Stimulated activated naive CD8-positive, alpha-beta T cell treated with anti-CD3 and anti-CD28 coated beads, Interleukin-15, Interleukin-2, amounts not matched to agents 100 ng/mL and 50 ng/mL, for 24 hours (primary cell): ENCODE data around the gene C11orf65.

ENCODE experiments used
- H3K27ac Mint-ChIP-seq: one replicate; pipeline ENCODE4 v1.8.0; 2021; ENCODE audit warnings: mild to moderate bottlenecking, mixed read lengths
- H3K27me3 Mint-ChIP-seq: one replicate; pipeline ENCODE4 v1.8.0; 2021; ENCODE audit warnings: mixed read lengths
- H3K36me3 Mint-ChIP-seq: one replicate; pipeline ENCODE4 v1.8.0; 2021; ENCODE audit warnings: low read depth, mixed read lengths
- H3K4me1 Mint-ChIP-seq: one replicate; pipeline ENCODE4 v1.8.0; 2021; ENCODE audit warnings: low read depth, mixed read lengths
- H3K4me3 Mint-ChIP-seq: one replicate; pipeline ENCODE4 v1.8.0; 2021; ENCODE audit warnings: mild to moderate bottlenecking, mixed read lengths
- H3K9me3 Mint-ChIP-seq: one replicate; pipeline ENCODE4 v1.8.0; 2021; ENCODE audit warnings: mixed read lengths

Gene C11orf65, protein sequence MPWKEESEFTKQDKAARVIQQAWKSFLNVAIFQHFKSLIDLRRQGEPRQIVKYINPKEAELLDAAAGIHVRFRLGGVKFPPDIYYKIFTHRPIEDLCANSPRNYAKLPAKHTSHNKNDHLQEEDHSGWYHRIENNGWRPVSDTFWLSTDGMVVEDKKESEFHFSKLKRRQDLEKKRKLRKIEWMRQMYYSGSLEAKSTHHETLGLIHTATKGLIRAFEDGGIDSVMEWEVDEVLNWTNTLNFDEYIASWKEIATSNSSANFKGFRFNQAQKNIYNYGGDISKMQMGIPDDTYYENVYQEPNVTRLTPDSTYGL

DNA sequence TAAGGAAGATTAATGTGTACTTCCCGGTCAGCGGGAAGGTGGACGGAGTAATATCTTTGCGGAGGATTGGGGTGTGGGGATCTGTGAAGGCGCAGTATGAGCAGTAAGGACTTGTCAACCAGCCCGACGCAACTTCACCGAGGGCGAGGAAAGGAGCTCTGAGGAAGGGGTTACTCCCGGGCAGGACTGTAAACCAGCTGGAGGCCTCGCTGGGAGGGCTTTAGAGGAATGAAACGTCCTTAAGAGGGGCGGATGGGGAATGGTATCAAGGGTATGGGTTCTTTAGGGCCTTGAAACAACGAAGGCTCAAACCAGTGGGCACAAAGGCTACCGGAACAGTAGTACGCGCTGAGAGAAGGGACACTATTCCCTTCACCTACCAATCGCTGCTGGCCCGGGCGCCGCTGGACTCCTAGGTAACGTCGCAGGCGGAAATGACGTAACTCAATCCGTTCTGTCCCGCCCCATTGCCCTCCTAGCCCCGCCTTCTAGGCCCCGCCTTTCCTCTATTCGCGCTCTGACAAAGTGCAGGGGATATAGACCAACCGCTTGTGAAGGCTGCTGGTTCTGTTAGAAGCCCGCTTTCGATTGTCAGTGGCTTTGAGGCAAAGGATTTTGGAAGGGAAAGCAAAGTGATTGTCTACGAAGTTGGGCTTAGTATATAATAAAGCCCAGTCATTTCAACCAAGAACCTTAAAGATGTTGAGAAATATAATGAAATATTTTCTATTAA lies at the start of gene C11orf65:
TSS of gene C11orf65 (minus strand) at position 439 of the 733 bp plus-strand sequence. CDS start 5,970 bp downstream, outside the sequence.
- Mint-ChIP-seq H3K36me3 (no peaks in the 10 kb centered on the region), H3K9me3 (no peaks in the 10 kb centered on the region), H3K27me3 (no peaks in the 10 kb centered on the region), H3K27ac (peak within 1 kb of the TSS; percentile 99), H3K4me1 (peaks cover 18% of the 10 kb centered on the region), H3K4me3 (peak within 1 kb of the TSS; percentile 98)

DNA sequence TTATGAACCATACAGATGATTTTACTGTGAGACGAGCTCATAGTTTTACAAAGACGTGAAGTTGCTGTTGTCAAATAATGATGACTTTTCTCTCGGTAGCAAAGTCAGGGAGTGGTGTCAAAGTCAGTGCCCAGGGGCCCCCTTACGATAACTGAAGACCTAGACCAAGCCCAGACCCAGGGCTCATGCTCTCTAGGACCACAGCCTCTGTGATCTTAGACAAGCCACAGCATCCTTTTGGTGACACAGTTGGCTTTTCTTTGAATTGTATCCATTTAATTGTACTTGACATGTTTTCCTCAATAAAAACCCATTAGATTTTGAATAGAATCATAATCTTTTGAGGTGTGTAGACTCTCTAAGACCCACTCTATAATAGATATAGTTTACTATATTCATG lies 48.8 kb upstream of the C11orf65 start:
- no peak overlapping the region for H3K27ac Mint-ChIP-seq
- H3K27me3 Mint-ChIP-seq, result peaks cover 5% of the 10 kb centered on the region

DNA sequence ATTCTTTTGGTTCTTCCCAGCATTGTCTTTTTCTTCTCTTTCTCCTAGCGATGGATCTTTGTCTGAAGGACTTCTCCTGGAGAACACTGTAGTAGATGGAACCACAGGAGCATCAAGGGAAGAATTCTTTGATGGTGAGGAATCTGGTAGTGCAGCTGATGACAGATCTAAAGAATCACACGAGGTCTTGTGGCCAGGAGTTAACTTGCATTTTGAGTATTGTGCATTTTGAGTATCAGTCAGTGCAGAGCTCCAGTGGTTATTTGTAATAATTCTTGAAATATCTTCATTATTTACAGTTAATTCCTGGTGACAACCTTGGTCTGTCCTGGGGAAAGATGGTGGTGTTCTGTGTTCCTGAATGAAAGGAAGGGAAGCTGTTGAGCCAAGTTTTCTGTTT lies 45.4 kb upstream of the C11orf65 start:
- H3K27ac Mint-ChIP-seq, result no peak overlapping the region
- no peaks in the 10 kb centered on the region for H3K4me1 Mint-ChIP-seq
- peaks cover 20% of the 10 kb centered on the region for H3K36me3 Mint-ChIP-seq
- H3K4me3 Mint-ChIP-seq, result no peak overlapping the region
- H3K9me3 Mint-ChIP-seq, result no peaks in the 10 kb centered on the region
- H3K27me3 Mint-ChIP-seq, result peaks cover 5% of the 10 kb centered on the region

More for the DNA sequence above, 48.8 kb upstream of the C11orf65 start:
- H3K4me3 Mint-ChIP-seq, result no peak overlapping the region
- no peaks in the 10 kb centered on the region for H3K4me1 Mint-ChIP-seq
- H3K9me3 Mint-ChIP-seq, result no peaks in the 10 kb centered on the region
- peaks cover 20% of the 10 kb centered on the region for H3K36me3 Mint-ChIP-seq

DNA sequence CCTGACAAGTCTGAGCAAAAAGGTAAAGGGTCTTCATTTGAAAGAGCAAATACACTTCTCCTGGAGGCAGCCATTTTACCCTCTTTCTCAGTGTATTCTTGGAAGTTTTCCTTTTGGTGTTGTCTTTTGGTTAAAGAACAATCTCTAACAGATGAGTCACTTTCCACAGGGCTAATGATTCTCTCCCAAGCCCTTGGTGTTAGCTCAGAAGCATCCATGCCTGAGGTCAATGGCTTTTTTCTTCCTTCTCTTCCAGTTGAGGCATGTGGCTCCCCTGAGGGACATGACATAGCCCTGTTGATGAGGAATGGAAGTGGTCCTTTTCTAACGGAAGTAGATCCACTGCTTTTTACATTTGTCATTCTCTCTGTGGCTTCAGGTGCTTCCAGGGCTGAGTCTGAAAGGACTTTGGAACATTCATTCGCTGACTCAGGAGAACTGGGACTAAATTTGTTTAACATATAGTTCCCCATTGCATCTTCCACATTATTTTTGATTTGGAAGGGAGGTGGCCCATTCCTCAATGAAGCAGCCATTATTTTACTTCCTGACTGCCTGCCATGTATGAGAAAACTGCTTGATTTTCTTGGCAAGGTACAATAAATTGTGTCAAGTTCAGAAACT lies 44.6 kb upstream of the C11orf65 start:
- Mint-ChIP-seq H3K9me3 (no peaks in the 10 kb centered on the region), H3K27me3 (peaks cover 5% of the 10 kb centered on the region), H3K4me1 (no peaks in the 10 kb centered on the region), H3K27ac (no peak overlapping the region), H3K4me3 (no peak overlapping the region), H3K36me3 (peaks cover 20% of the 10 kb centered on the region)

DNA sequence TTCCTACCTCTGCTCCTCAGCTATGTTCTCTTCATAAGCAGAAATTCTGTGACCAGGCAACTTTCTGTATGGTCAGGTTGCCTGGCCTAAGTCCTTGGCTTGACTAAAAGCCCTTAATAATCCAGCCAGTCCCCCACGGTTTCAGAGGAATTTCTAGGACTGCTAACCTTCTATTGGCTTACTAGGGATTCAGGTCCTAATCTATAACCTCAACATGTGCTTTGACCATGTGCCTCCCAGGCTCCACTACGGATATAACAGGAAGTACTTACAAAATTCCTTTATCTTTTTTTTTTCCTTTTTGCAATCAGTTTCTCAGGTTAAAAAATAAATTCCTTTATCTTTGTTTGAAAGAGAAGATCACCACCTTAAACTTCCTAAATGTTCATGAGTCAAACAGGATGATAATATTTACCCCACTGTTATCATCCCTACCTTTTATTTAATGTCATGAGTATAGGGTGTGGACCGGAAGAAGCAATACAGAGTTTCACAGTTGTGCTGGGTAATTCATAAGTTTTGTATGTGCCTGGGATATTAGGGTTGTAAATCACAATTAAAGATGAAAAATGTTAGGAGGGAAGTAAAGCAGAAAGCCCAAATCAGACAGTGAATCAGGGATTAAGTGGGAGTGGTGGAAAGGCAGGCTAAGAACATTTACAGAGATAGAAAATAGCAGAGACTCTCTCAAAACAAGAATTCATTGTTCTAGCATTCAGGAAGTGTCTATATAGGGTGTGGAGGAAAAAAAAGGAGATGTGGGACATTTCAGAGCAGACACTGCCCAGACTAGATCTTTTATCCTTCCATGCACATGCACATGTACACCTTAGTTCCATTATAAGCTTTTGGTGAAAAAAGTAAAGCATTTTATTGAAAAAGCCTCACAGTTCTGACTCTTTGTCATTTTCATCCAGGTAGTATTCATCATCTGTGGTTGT lies 41.6 kb upstream of the C11orf65 start:
- Mint-ChIP-seq H3K4me1 (no peaks in the 10 kb centered on the region), H3K36me3 (peaks cover 13% of the 10 kb centered on the region), H3K27ac (no peak overlapping the region), H3K4me3 (no peak overlapping the region), H3K27me3 (peaks cover 5% of the 10 kb centered on the region), H3K9me3 (no peaks in the 10 kb centered on the region)

DNA sequence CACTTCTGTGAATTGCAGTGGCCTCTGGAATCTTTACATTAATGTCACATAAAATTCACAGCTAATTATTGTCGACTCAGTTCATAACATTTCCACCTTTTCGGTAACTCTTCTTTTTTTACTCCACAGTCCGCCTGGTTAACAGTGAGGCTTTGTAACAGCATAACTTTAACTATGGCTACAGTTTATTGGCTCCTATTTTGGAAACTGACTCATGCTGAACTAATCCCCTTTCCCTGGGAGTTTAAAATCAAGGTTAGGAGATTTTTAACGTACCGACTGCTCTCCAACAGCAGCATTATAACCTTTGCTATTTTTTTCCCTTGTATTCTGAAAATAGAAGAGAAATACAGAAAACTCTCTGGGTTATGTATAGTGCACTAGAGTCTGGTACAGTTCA lies 34.1 kb upstream of the C11orf65 start:
- Mint-ChIP-seq H3K27ac (no peak overlapping the region), H3K4me3 (no peak overlapping the region), H3K4me1 (peaks cover 24% of the 10 kb centered on the region), H3K27me3 (no peaks in the 10 kb centered on the region), H3K36me3 (no peaks in the 10 kb centered on the region), H3K9me3 (no peaks in the 10 kb centered on the region)

DNA sequence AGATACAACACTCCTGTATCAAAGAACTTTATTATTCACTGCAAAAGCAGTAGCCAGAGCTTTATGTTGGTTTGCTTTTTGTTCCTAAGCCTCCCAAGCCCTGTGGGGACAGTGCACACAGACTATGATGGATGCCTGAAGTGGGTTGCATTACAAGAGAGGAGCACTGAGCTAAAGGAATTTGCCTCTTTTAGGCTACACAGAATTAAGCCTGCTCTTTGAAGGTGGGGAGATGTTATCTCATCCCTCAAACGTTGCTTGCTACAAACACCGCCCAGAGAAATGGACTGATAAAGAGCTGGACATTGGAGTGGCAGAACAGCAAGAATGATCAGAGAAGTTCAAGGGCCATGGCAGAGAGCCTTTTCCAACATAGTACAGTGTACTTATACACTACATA lies 33.4 kb upstream of the C11orf65 start:
- Mint-ChIP-seq H3K27me3 (no peaks in the 10 kb centered on the region), H3K4me1 (peaks cover 28% of the 10 kb centered on the region), H3K27ac (no peak overlapping the region), H3K9me3 (no peaks in the 10 kb centered on the region), H3K4me3 (no peak overlapping the region), H3K36me3 (no peaks in the 10 kb centered on the region)

DNA sequence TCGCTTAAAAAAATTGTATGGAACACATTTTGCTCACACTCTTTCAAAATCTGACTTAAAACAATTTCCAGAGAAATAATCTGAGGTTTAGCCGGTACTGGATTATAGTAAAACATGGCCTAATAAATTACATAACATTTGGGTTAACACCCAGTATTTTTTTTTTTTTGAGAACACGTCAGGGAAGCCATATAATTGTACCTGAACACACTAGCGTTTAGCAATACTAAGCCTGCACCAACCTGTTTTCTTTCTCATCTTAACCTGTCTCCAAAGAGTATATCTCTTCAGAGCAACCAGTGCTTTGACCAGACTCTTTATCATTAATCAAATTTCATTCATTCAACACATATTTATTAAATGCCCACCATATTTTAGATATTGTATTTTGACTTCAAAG lies 32.8 kb upstream of the C11orf65 start:
- H3K9me3 Mint-ChIP-seq, result no peaks in the 10 kb centered on the region

DNA sequence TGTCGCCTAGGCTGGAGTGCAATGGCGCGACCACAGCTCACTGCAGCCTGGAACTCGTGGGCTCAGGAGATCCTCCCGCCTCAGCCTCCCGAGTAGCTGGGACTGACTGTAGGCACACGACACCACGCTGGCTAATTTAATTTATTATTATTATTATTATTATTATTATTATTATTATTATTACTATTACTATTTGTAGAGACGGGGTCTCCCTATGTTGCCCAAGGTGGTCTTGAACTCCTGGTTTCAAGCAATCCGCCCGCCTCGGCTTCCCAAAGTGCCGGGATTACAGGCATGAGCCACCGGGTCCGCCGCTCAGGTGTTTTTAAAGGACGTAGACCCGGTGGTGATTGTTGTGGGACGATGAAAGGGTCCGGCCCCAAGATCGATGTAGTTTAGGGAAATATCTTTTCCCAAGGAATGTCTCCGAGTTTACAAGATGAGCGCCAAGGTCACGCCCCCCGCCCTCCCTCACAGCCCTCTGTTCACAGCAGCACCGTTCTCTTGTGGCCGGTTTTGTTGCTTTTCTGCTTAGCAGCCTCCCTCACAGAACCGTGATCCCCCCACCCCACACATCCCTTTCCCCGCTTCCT lies 31.6 kb upstream of the C11orf65 start:
- Mint-ChIP-seq H3K4me3 (peak overlapping the region; percentile 86), H3K27ac (peak overlapping the region; percentile 93), H3K36me3 (no peaks in the 10 kb centered on the region), H3K27me3 (no peaks in the 10 kb centered on the region), H3K4me1 (peaks cover 28% of the 10 kb centered on the region), H3K9me3 (no peaks in the 10 kb centered on the region)

More for the DNA sequence above, 32.8 kb upstream of the C11orf65 start:
- Mint-ChIP-seq H3K4me3 (no peak overlapping the region), H3K36me3 (no peaks in the 10 kb centered on the region), H3K27me3 (no peaks in the 10 kb centered on the region), H3K27ac (no peak overlapping the region), H3K4me1 (peaks cover 28% of the 10 kb centered on the region)

DNA sequence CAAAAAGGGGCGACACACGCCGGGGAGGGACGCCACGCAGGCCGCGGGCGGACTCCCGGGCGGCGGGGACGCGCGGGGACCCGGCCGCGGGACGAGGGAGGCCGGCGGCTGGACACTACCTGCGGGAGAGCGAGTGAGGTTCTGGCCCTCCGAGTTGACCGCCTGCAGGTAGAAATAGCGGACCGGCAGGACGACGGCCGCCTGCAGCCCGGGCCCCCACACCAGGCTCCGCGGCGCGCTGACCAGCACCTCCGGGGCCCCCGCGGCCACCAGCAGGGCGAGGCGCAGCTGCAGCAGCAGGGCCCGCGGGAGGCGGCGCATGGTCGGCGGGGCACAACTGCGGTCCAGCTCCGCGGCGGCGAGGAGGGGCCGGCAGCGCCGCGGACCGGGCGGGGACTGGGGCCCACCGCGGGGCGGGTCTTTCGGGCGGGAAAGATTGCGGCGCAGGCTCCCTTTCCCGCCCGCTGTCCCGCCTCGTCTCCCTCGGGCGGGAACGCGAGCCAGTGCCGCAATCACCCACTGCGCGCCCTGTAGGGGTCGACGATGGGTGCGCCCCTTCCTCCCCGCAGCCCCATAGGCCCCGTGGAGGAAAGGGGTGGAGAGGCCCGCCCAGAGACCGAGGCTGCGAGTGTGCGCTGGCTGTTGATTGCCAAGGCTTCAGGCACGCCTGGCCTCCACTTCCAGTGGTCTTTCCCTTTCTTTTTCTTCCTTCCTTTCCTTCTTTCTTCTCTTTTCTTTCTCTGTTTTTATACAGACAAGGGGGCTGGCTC lies 30.9 kb upstream of the C11orf65 start, which contains the start of gene POGLUT3:
TSS of gene POGLUT3 (minus strand) at position 339 of the 770 bp plus-strand sequence. CDS start at position 321, 18 bp downstream.
- Mint-ChIP-seq H3K4me3 (peak within 1 kb of the TSS; percentile 92), H3K27me3 (no peaks in the 10 kb centered on the region), H3K36me3 (no peaks in the 10 kb centered on the region), H3K27ac (peak within 1 kb of the TSS; percentile 99), H3K9me3 (no peaks in the 10 kb centered on the region), H3K4me1 (peaks cover 28% of the 10 kb centered on the region)

DNA sequence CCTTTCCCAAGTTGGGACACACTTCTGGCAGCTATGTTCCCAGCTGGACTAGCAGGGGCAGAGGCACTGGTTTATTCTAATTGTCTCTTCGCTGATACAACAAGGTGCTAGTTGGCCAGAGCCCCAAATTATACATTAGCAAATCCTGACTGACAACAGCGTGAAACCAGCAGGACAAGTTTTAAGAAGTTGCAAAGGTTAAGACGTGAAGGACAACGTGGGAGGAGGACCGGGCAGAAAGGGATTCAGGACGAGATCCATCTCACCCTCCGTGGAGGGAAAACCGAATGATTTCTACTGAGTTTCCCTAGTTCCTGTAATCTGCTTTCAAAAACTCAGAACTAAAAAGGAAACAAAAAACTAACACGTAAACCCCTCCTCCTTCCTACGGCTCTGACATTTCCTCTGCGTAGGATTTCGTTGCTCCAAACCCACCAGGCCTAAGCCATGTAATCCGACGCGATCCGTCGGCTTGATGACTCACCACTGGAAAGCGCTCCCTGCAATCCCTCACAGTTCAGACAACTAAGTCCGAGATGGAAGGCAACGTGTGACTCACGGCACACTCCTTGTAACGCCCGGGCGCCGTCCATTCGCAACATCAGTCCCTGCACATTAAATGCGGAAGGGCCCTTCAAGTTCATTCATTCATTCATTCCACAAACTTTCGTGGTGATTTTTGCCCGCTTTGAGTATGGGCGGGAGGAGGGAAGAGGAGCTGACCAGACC lies 30.2 kb upstream of the C11orf65 start:
- Mint-ChIP-seq H3K27me3 (no peaks in the 10 kb centered on the region), H3K36me3 (no peaks in the 10 kb centered on the region), H3K4me3 (peak overlapping the region; percentile 92), H3K4me1 (peaks cover 28% of the 10 kb centered on the region), H3K9me3 (no peaks in the 10 kb centered on the region), H3K27ac (peak overlapping the region; percentile 99)

DNA sequence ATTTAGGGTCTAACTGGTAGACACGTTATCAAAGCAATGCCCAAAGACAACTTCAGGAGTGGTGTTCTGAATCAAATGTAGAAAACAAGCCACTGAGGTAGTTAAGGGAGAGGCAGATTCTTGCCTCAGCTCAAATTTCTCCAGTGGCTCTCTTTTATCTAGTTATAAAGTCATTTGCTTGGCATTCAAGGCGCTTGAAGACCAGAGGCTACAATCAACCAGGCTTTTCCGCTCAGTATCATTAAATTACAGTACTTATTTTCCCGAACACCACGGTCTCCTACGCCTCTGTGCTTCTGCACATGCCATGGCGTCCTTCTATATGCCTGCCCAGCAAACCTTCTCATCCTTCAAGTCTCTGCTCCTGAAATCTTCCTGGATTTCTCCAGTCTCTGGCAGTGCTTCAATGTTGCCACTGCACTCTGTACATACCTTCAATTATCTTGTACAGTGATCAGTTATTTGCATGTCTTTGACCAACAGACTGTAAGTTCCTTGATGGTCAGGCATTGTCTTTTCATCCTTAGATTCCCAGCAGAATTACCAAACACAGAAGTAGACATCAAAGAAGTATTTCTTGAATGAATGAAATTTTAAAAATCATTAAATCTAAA lies 29.4 kb upstream of the C11orf65 start:
- Mint-ChIP-seq H3K27ac (peak overlapping the region; percentile 99), H3K9me3 (no peaks in the 10 kb centered on the region), H3K4me3 (peak overlapping the region; percentile 92), H3K4me1 (peaks cover 28% of the 10 kb centered on the region), H3K36me3 (no peaks in the 10 kb centered on the region), H3K27me3 (no peaks in the 10 kb centered on the region)

DNA sequence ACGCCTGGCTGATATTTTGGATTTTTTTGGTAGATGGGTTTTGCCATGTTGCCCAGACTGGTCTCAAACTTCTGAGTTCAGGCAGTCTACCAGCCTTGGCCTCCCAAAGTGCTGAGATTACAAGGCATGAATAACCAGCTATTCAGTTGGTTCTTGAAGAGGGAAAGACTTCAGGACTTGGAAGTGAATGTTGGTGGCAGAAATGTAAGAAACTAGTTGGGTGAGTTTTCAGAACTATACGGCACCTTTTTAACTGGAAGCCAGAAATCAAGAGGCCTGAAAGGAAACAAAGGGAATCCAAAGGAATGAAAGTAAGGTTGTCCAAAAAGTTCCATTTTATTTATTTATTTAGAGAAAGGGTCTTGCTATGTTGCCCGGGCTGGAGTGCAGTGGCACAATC lies 28.0 kb upstream of the C11orf65 start:
- Mint-ChIP-seq H3K27ac (no peak overlapping the region), H3K36me3 (peaks cover 6% of the 10 kb centered on the region), H3K4me1 (peaks cover 28% of the 10 kb centered on the region), H3K27me3 (no peaks in the 10 kb centered on the region), H3K4me3 (no peak overlapping the region), H3K9me3 (no peaks in the 10 kb centered on the region)
